H9 (cell line): Measurements from ENCODE around the gene PICALM. TPM values are rescaled to one million over a fixed set of nuclear protein-coding genes. Genes with fewer than 3 reads are reported as not detected.

Experiments
- DNase-seq: peaks from one replicate; pipeline ENCODE4 v3.0.0-alpha.2; 2017
- H2AFZ ChIP-seq: one replicate; pipeline ENCODE4 v1.6.1; 2013; ENCODE audit warnings: mild to moderate bottlenecking, low read length, control low read depth, moderate library complexity
- H2AK5ac ChIP-seq: 2 replicates; pipeline ENCODE4 v1.6.1; 2013; ENCODE audit warnings: low read length, control low read depth, mixed read lengths; ENCODE audit not compliant: insufficient read length
- H2BK120ac ChIP-seq: one replicate; pipeline ENCODE4 v1.6.1; 2013; ENCODE audit warnings: low read depth, mild to moderate bottlenecking, low read length, control low read depth, inconsistent platforms; ENCODE audit not compliant: poor library complexity, severe bottlenecking
- H2BK12ac ChIP-seq: 2 replicates; pipeline ENCODE4 v1.6.1; 2013; ENCODE audit warnings: low read length, control low read depth, mixed read lengths, low read depth; ENCODE audit not compliant: insufficient read length
- H2BK15ac ChIP-seq: 2 replicates; pipeline ENCODE4 v1.6.1; 2013; ENCODE audit warnings: low read depth, low read length, control low read depth
- H2BK20ac ChIP-seq: one replicate; pipeline ENCODE4 v1.6.1; 2013; ENCODE audit warnings: low read depth, mild to moderate bottlenecking, low read length, control low read depth, inconsistent platforms; ENCODE audit not compliant: poor library complexity, severe bottlenecking
- H2BK5ac ChIP-seq: 2 replicates; pipeline ENCODE4 v1.6.1; 2013; ENCODE audit warnings: low read length, control low read depth, mixed read lengths; ENCODE audit not compliant: insufficient read length
- H3K14ac ChIP-seq: 2 replicates; pipeline ENCODE4 v1.6.1; 2013; ENCODE audit warnings: low read length, control low read depth; ENCODE audit not compliant: insufficient read depth
- H3K18ac ChIP-seq: 2 replicates; pipeline ENCODE4 v1.6.1; 2013; ENCODE audit warnings: low read depth, mild to moderate bottlenecking, mixed read lengths, low read length, control low read depth; ENCODE audit not compliant: insufficient read length
- H3K23ac ChIP-seq: 2 replicates; pipeline ENCODE4 v1.6.1; 2013; ENCODE audit warnings: low read length, control low read depth, mixed read lengths, low read depth; ENCODE audit not compliant: insufficient read length
- H3K23me2 ChIP-seq: 2 replicates; pipeline ENCODE4 v1.6.1; 2013; ENCODE audit warnings: low read depth, mild to moderate bottlenecking, mixed read lengths, low read length, control low read depth; ENCODE audit not compliant: insufficient read length, poor library complexity, severe bottlenecking
- H3K27ac ChIP-seq: 2 replicates; pipeline ENCODE4 v1.5.1; 2013; ENCODE audit warnings: low read length, control low read depth, mixed read lengths, low read depth; ENCODE audit not compliant: insufficient read length
- H3K27me3 ChIP-seq: 2 replicates; pipeline ENCODE4 v1.6.1; 2013; ENCODE audit warnings: low read length, control low read depth, inconsistent platforms; ENCODE audit not compliant: insufficient read depth
- H3K4ac ChIP-seq: 2 replicates; pipeline ENCODE4 v1.6.1; 2013; ENCODE audit warnings: low read depth, mild to moderate bottlenecking, control low read depth, inconsistent platforms, low read length, moderate library complexity
- H3K4me1 ChIP-seq: 2 replicates; pipeline ENCODE4 v1.6.1; 2013; ENCODE audit warnings: low read length, control low read depth, inconsistent platforms; ENCODE audit not compliant: insufficient read depth
- H3K4me2 ChIP-seq: 2 replicates; pipeline ENCODE4 v1.6.1; 2013; ENCODE audit warnings: low read length, control low read depth, mixed read lengths; ENCODE audit not compliant: insufficient read length, insufficient read depth
- H3K56ac ChIP-seq: 2 replicates; pipeline ENCODE4 v1.6.1; 2013; ENCODE audit warnings: low read depth, mild to moderate bottlenecking, mixed read lengths, low read length, control low read depth; ENCODE audit not compliant: insufficient read length
- H3K79me1 ChIP-seq: 2 replicates; pipeline ENCODE4 v1.6.1; 2013; ENCODE audit warnings: low read depth, mild to moderate bottlenecking, moderate library complexity, low read length, control low read depth, inconsistent platforms; ENCODE audit not compliant: insufficient read depth, poor library complexity, severe bottlenecking
- H3K79me2 ChIP-seq: 2 replicates; pipeline ENCODE4 v1.6.1; 2013; ENCODE audit warnings: low read length, control low read depth, inconsistent platforms; ENCODE audit not compliant: insufficient read depth
- H3K9ac ChIP-seq: 2 replicates; pipeline ENCODE4 v1.6.1; 2013; ENCODE audit warnings: low read length, control low read depth, mixed read lengths; ENCODE audit not compliant: insufficient read length; ENCODE audit errors: extremely low read depth
- H3K9me3 ChIP-seq: one replicate; pipeline ENCODE4 v1.6.1; 2013; ENCODE audit warnings: low read depth, low read length, inconsistent platforms; ENCODE audit not compliant: control insufficient read depth
- H3T11ph ChIP-seq: one replicate; pipeline ENCODE4 v1.6.1; 2013; ENCODE audit warnings: mild to moderate bottlenecking, low read length, control low read depth, inconsistent platforms
- H4K20me1 ChIP-seq: one replicate; pipeline ENCODE4 v1.6.1; 2013; ENCODE audit not compliant: control insufficient read depth, insufficient read length, insufficient read depth
- H4K5ac ChIP-seq: 2 replicates; pipeline ENCODE4 v1.6.1; 2013; ENCODE audit warnings: low read depth, mild to moderate bottlenecking, mixed read lengths, low read length, control low read depth; ENCODE audit not compliant: insufficient read length
- H4K8ac ChIP-seq: replicated peaks from 2 replicates; pipeline ENCODE4 v1.6.1; 2013; ENCODE audit warnings: low read length, control low read depth, mixed read lengths, low read depth; ENCODE audit not compliant: insufficient read length
- H4K91ac ChIP-seq: 2 replicates; pipeline ENCODE4 v1.6.1; 2013; ENCODE audit warnings: low read depth, mild to moderate bottlenecking, moderate library complexity, mixed read lengths, low read length, control low read depth; ENCODE audit not compliant: insufficient read length
- H3K27ac Mint-ChIP-seq, 3 experiments: 2 replicates in 2 of 3; 3 replicates in 1 of 3; pipeline ENCODE4 v1.8.0; 2020 to 2021; ENCODE audit warnings: mixed read lengths in 3 of 3, mild to moderate bottlenecking in 1 of 3, moderate library complexity in 1 of 3
- H3K27me3 Mint-ChIP-seq: 2 replicates; pipeline ENCODE4 v1.8.0; 2021; ENCODE audit warnings: low read depth, mild to moderate bottlenecking, moderate library complexity, mixed read lengths
- H3K36me3 Mint-ChIP-seq, 3 experiments: 2 replicates in 2 of 3; 3 replicates in 1 of 3; pipeline ENCODE4 v1.8.0; 2020 to 2021; ENCODE audit warnings: low read depth in 3 of 3, mixed read lengths in 3 of 3; ENCODE audit not compliant: insufficient read depth in 1 of 3
- H3K4me1 Mint-ChIP-seq, 2 experiments: 2 replicates each; pipeline ENCODE4 v1.8.0; 2020; ENCODE audit warnings: mixed read lengths in 2 of 2
- H3K4me3 Mint-ChIP-seq, 2 experiments: 2 replicates in 1 of 2; 3 replicates in 1 of 2; pipeline ENCODE4 v1.8.0; 2020 to 2021; ENCODE audit warnings: mild to moderate bottlenecking in 2 of 2, mixed read lengths in 2 of 2, moderate library complexity in 1 of 2
- H3K9me3 Mint-ChIP-seq, 2 experiments: 2 replicates in 1 of 2; 3 replicates in 1 of 2; pipeline ENCODE4 v1.8.0; 2020; ENCODE audit warnings: mild to moderate bottlenecking in 2 of 2, mixed read lengths in 2 of 2, moderate library complexity in 1 of 2
- CTCF ChIP-seq: fragments of 200-600 bp; sonication (generic); conservative IDR thresholded peaks from 3 replicates; pipeline ENCODE4 v1.8.0; 2021; ENCODE audit warnings: antibody characterized with exemption, mild to moderate bottlenecking
- WGBS: extraction: QIAGEN DNeasy Blood & Tissue Kit; methylation state at CpG from one replicate; pipeline ENCODE4 v1.1.7; 2013; ENCODE audit warnings: missing lambda C conversion rate, low lambda C conversion rate, mixed read lengths; ENCODE audit not compliant: insufficient read length; ENCODE audit errors: extremely low coverage; 5-methylcytosine and 5-hydroxymethylcytosine counted together
- total RNA-seq: library from RNA; stranded (reverse); gene quantifications from 2 replicates; pipeline ENCODE4 v1.2.1, GENCODE V29; 2021

PICALM gene
- total RNA-seq, 1 experiment from 2014 or later: 76.4 TPM

- no peak overlapping the region for H2BK20ac ChIP-seq
- H3K14ac ChIP-seq: no peak overlapping the region
- H2AFZ ChIP-seq: no peak overlapping the region
- no peak overlapping the region for H2BK15ac ChIP-seq
- DNase-seq: no peak
- H3K9me3 ChIP-seq: no peaks in the 10 kb centered on the region
- Mint-ChIP-seq H3K4me3 (no peak overlapping the region), H3K4me1 (peaks cover 4% of the 10 kb centered on the region in 2 experiments; a peak in 2 of 4 replicates), H3K36me3 (peaks cover 0 to 10% (median 4%) of the 10 kb centered on the region in 3 experiments; a peak in 4 of 7 replicates), H3K27ac (no peak overlapping the region), H3K27me3 (peaks cover 2% of the 10 kb centered on the region; the same call in 1 of the 2 replicates), H3K9me3 (peaks cover 3 to 7% of the 10 kb centered on the region in 2 experiments; a peak in 4 of 5 replicates)
- no peak overlapping the region for H3K27ac ChIP-seq
- no peak overlapping the region for H2BK12ac ChIP-seq
- TF ChIP-seq CTCF: no peak
- H3K27me3 ChIP-seq: no peaks in the 10 kb centered on the region
- no peaks in the 10 kb centered on the region for H4K20me1 ChIP-seq
- H3K23me2 ChIP-seq: no peaks in the 10 kb centered on the region
- no peaks in the 10 kb centered on the region for H3K79me2 ChIP-seq
- H3K23ac ChIP-seq: no peak overlapping the region
- no peak overlapping the region for H3K4me2 ChIP-seq
- no peak overlapping the region for H4K5ac ChIP-seq
- no peak overlapping the region for H4K8ac ChIP-seq
- H3K4me1 ChIP-seq: no peaks in the 10 kb centered on the region
- no peak overlapping the region for H3K18ac ChIP-seq
- no peak overlapping the region for H3T11ph ChIP-seq
- no CpG with 5 or more reads among the region's 4 CpGs for WGBS
- H4K91ac ChIP-seq: no peak overlapping the region
- H3K56ac ChIP-seq: no peak overlapping the region
- H3K4ac ChIP-seq: no peak overlapping the region
- H2BK120ac ChIP-seq: no peak overlapping the region
- H3K79me1 ChIP-seq: no peaks in the 10 kb centered on the region
- no peak overlapping the region for H2AK5ac ChIP-seq
- H2BK5ac ChIP-seq: no peak overlapping the region
- H3K9ac ChIP-seq: no peak overlapping the region
Observed at GRCh38 chr11:85939099-85940015, 129.5 kb downstream of the PICALM start.
